Keratinocyte (primary cell): Measurements from ENCODE around the gene INCA1. TPM values are rescaled to one million over a fixed set of nuclear protein-coding genes. Genes with fewer than 3 reads are reported as not detected.

Experiments used
- DNase-seq: peaks from one replicate; pipeline ENCODE4 v3.0.0-alpha.2; 2011; ENCODE audit warnings: low read depth, missing footprints, low spot score
- FAIRE-seq: peaks from 2 replicates; lab custom pipeline; 2011; peaks lifted over from hg19 to GRCh38; lab: Jason Lieb, UNC
- H2AFZ ChIP-seq: 2 replicates; pipeline ENCODE4 v1.6.0; 2012; ENCODE audit warnings: low read length, control low read depth, inconsistent platforms; ENCODE audit not compliant: control insufficient read depth
- H3K27ac ChIP-seq: 2 replicates; pipeline ENCODE4 v1.5.1; 2011; ENCODE audit warnings: low read length; ENCODE audit not compliant: control insufficient read depth, insufficient read depth
- H3K27me3 ChIP-seq: 3 replicates; pipeline ENCODE4 v1.6.0; 2011; ENCODE audit warnings: low read length; ENCODE audit not compliant: control insufficient read depth, insufficient read depth; ENCODE audit errors: extremely low read depth
- H3K36me3 ChIP-seq, 2 experiments: 2 replicates in 1 of 2; 3 replicates in 1 of 2; pipeline ENCODE4 v1.5.1; 2011; ENCODE audit warnings: low read length in 2 of 2, mild to moderate bottlenecking in 1 of 2; ENCODE audit not compliant: control insufficient read depth in 2 of 2, insufficient read depth in 2 of 2; ENCODE audit errors: extremely low read depth in 1 of 2
- H3K4me1 ChIP-seq: 3 replicates; pipeline ENCODE4 v1.5.1; 2011; ENCODE audit warnings: low read length; ENCODE audit not compliant: control insufficient read depth, insufficient read depth; ENCODE audit errors: extremely low read depth
- H3K4me2 ChIP-seq: 3 replicates; pipeline ENCODE4 v1.6.0; 2011; ENCODE audit warnings: low read depth, low read length; ENCODE audit not compliant: control insufficient read depth, insufficient read depth; ENCODE audit errors: extremely low read depth
- H3K4me3 ChIP-seq, 3 experiments: fragments of 200-600 bp in 1 of 3; sonication (generic) in 1 of 3; 2 replicates in 2 of 3; 3 replicates in 1 of 3; pipeline ENCODE4 v1.5.1; 2011 to 2016; ENCODE audit warnings: low read length in 3 of 3, mild to moderate bottlenecking in 3 of 3, control low read depth in 2 of 3, inconsistent platforms in 1 of 3, low read depth in 1 of 3, mixed read lengths in 1 of 3, mixed run types in 1 of 3, moderate library complexity in 1 of 3; ENCODE audit not compliant: control insufficient read depth in 2 of 3, insufficient read depth in 2 of 3; ENCODE audit errors: extremely low read depth in 1 of 3
- H3K79me2 ChIP-seq: 2 replicates; pipeline ENCODE4 v1.6.0; 2012; ENCODE audit warnings: low read length; ENCODE audit not compliant: control insufficient read depth, insufficient read depth
- H3K9ac ChIP-seq: 3 replicates; pipeline ENCODE4 v1.6.0; 2011; ENCODE audit warnings: low read length; ENCODE audit not compliant: control insufficient read depth, insufficient read depth; ENCODE audit errors: extremely low read depth
- H3K9me1 ChIP-seq: 3 replicates; pipeline ENCODE4 v1.6.0; 2011; ENCODE audit warnings: low read length; ENCODE audit not compliant: control insufficient read depth, insufficient read depth; ENCODE audit errors: extremely low read depth
- H3K9me3 ChIP-seq: 2 replicates; pipeline ENCODE4 v1.5.1; 2012; ENCODE audit warnings: low read depth, low read length; ENCODE audit not compliant: control insufficient read depth
- H4K20me1 ChIP-seq: 3 replicates; pipeline ENCODE4 v1.6.0; 2011; ENCODE audit warnings: low read length; ENCODE audit not compliant: control insufficient read depth, insufficient read depth; ENCODE audit errors: extremely low read depth
- CTCF ChIP-seq, 3 experiments: IDR thresholded peaks in 1 of 3; conservative IDR thresholded peaks in 1 of 3; optimal IDR thresholded peaks in 1 of 3; 2 replicates in 2 of 3; 3 replicates in 1 of 3; pipeline versions ENCODE3 to v1.5.1; 2011; ENCODE audit warnings: low read length in 3 of 3, mild to moderate bottlenecking in 3 of 3, moderate library complexity in 2 of 3, control low read depth in 1 of 3, inconsistent platforms in 1 of 3; ENCODE audit not compliant: insufficient read depth in 2 of 3; ENCODE audit errors: extremely low read depth in 1 of 3
- EZH2 ChIP-seq: IDR thresholded peaks from one replicate; pipeline ENCODE4 v1.6.1; 2012; ENCODE audit warnings: inconsistent platforms, mild to moderate bottlenecking, low read length, moderate library complexity
- dilution Hi-C: fragments of 300-500 bp; cut with MboI; formaldehyde crosslinking; loops from one replicate; pipeline ENCODE4 v1.7.0; 2020; ENCODE audit warnings: low sequenced_read_pairs; ENCODE audit not compliant: extremely low pct_ligation_motif_present
- polyA plus RNA-seq, 5 experiments: library from polyadenylated mRNA; depleted of rRNA in 3 of 5; stranded (reverse) in 3 of 5; stranded (forward) in 1 of 5; unstranded in 1 of 5; fragments of >200 nt; gene quantifications; 1 replicate in 1 of 5; 2 replicates in 3 of 5; 3 replicates in 1 of 5; pipeline versions ENCODE4 v1.2.1 to v1.2.3, GENCODE V29; 2011 to 2012; ENCODE audit warnings: missing spikeins in 2 of 5, low read depth in 1 of 5, low replicate concordance in 1 of 5

Gene INCA1
- polyA plus RNA-seq, 1 donor (not counting 4 experiments of a cell fraction or from before 2014, with no cell fraction given) = 0.21 TPM

GRCh38 chr17:4951486-4951885 lies 45.8 kb downstream of the INCA1 start:
- H3K79me2 ChIP-seq = peaks cover 16% of the 10 kb centered on the region
- no peak for TF ChIP-seq CTCF (optimal IDR thresholded peaks at IDR 0.05 in 1 of 3, IDR thresholded peaks at IDR 0.05 in 1 of 3, conservative IDR thresholded peaks at IDR 0.05 in 1 of 3; ENCODE audit: extremely low read depth in 1 of 3, insufficient read depth in 2 of 3, low read length in 3 of 3)
- no peak for TF ChIP-seq EZH2
- peaks cover 16% of the 10 kb centered on the region for H3K4me1 ChIP-seq
- H4K20me1 ChIP-seq = peaks cover 5% of the 10 kb centered on the region
- DNase-seq (no peak), FAIRE-seq (no peak)
- no peaks in the 10 kb centered on the region for H3K27me3 ChIP-seq
- H2AFZ ChIP-seq = no peak overlapping the region
- H3K27ac ChIP-seq = no peak overlapping the region
- H3K4me2 ChIP-seq = no peak overlapping the region
- dilution Hi-C loops = no loop called here
- no peaks in the 10 kb centered on the region for H3K9me3 ChIP-seq
- no peak overlapping the region for H3K4me3 ChIP-seq
- H3K9ac ChIP-seq = no peak overlapping the region
- peaks cover 2% of the 10 kb centered on the region for H3K9me1 ChIP-seq
- peaks cover 4 to 10% of the 10 kb centered on the region in 2 experiments for H3K36me3 ChIP-seq

GRCh38 chr17:4950746-4951204 lies 46.5 kb downstream of the INCA1 start, which contains the start of gene ENO3:
Gene ENO3 (plus strand): TSS chr17:4951119. CDS start chr17:4951830, 711 bp downstream.
- TF ChIP-seq CTCF (optimal IDR thresholded peaks at IDR 0.05 in 1 of 3, IDR thresholded peaks at IDR 0.05 in 1 of 3, conservative IDR thresholded peaks at IDR 0.05 in 1 of 3; ENCODE audit: extremely low read depth in 1 of 3, insufficient read depth in 2 of 3, low read length in 3 of 3) (no peak), EZH2 (no peak)
- H3K4me3 ChIP-seq = peak within 1 kb of the TSS; percentile 21 to 62 (median 38)
- peaks cover 21% of the 10 kb centered on the region for H3K4me1 ChIP-seq
- peaks cover 11% of the 10 kb centered on the region for H4K20me1 ChIP-seq
- peaks cover 23% of the 10 kb centered on the region for H3K79me2 ChIP-seq
- H3K9ac ChIP-seq = peak within 1 kb of the TSS; percentile 73
- peaks cover 2% of the 10 kb centered on the region for H3K9me1 ChIP-seq
- H3K27me3 ChIP-seq = no peaks in the 10 kb centered on the region
- H3K36me3 ChIP-seq = peaks cover 8 to 16% of the 10 kb centered on the region in 2 experiments
- peak within 1 kb of the TSS; percentile 74 for H3K27ac ChIP-seq
- no peaks in the 10 kb centered on the region for H3K9me3 ChIP-seq
- DNase-seq = no peak
- peak within 1 kb of the TSS; percentile 74 for H3K4me2 ChIP-seq
- dilution Hi-C loops = no loop called here
- FAIRE-seq = no peak
- peak within 1 kb of the TSS; percentile 63 for H2AFZ ChIP-seq
